GM23248 (cell line): ENCODE data around the gene SHC2. TPM values are rescaled to one million over a fixed set of nuclear protein-coding genes. Genes with fewer than 3 reads are reported as not detected.

Source experiments
- DNase-seq: peaks from one replicate; pipeline ENCODE4 v3.0.0-alpha.2; 2015
- H2AFZ ChIP-seq: fragments of 200-600 bp; sonication (generic); 2 replicates; pipeline ENCODE4 v1.6.1; 2016; ENCODE audit warnings: antibody characterized with exemption
- H3F3A ChIP-seq: fragments of 200-600 bp; sonication (generic); 2 replicates; pipeline ENCODE4 v1.6.1; 2016; ENCODE audit warnings: mild to moderate bottlenecking, antibody characterized with exemption, mixed run types; ENCODE audit not compliant: insufficient read depth
- H3K27ac ChIP-seq: fragments of 200-600 bp; sonication (generic); 2 replicates; pipeline ENCODE4 v1.5.1; 2016; ENCODE audit warnings: mild to moderate bottlenecking
- H3K27me3 ChIP-seq: fragments of 200-600 bp; sonication (generic); replicated peaks from 2 replicates; pipeline ENCODE4 v1.6.1; 2016; ENCODE audit warnings: mild to moderate bottlenecking; ENCODE audit not compliant: insufficient read depth
- H3K36me3 ChIP-seq: fragments of 200-600 bp; sonication (generic); 2 replicates; pipeline ENCODE4 v1.6.1; 2016; ENCODE audit warnings: low read depth, mild to moderate bottlenecking
- H3K4me1 ChIP-seq: fragments of 200-600 bp; sonication (generic); 2 replicates; pipeline ENCODE4 v1.6.1; 2016; ENCODE audit warnings: mild to moderate bottlenecking; ENCODE audit not compliant: insufficient read depth
- H3K4me2 ChIP-seq: fragments of 200-600 bp; sonication (generic); one replicate; pipeline ENCODE4 v1.6.1; 2016; ENCODE audit warnings: mild to moderate bottlenecking; ENCODE audit not compliant: unreplicated experiment
- H3K4me3 ChIP-seq: fragments of 200-600 bp; sonication (generic); 2 replicates; pipeline ENCODE4 v1.5.1; 2016; ENCODE audit warnings: mild to moderate bottlenecking
- H3K79me2 ChIP-seq: fragments of 200-600 bp; sonication (generic); 2 replicates; pipeline ENCODE4 v1.6.1; 2016; ENCODE audit warnings: mild to moderate bottlenecking; ENCODE audit not compliant: insufficient read depth
- H3K9ac ChIP-seq: fragments of 200-600 bp; sonication (generic); 2 replicates; pipeline ENCODE4 v1.6.1; 2016; ENCODE audit warnings: mild to moderate bottlenecking
- H3K9me2 ChIP-seq: fragments of 200-600 bp; sonication (generic); 2 replicates; pipeline ENCODE4 v1.6.1; 2016; ENCODE audit warnings: mixed run types, mild to moderate bottlenecking, moderate library complexity; ENCODE audit not compliant: insufficient read depth
- H3K9me3 ChIP-seq: fragments of 200-600 bp; sonication (generic); one replicate; pipeline ENCODE4 v1.6.1; 2017; ENCODE audit warnings: low read depth
- H4K20me1 ChIP-seq: fragments of 200-600 bp; sonication (generic); 2 replicates; pipeline ENCODE4 v1.6.0; 2016; ENCODE audit not compliant: insufficient read depth
- EZH2 ChIP-seq: fragments of 200-600 bp; sonication (generic); IDR thresholded peaks from 2 replicates; pipeline ENCODE4 v1.6.1; 2018; ENCODE audit warnings: antibody characterized with exemption, mild to moderate bottlenecking; ENCODE audit not compliant: insufficient read depth, poor library complexity, severe bottlenecking
- EZH2phosphoT487 ChIP-seq: fragments of 200-600 bp; sonication (generic); IDR thresholded peaks from 2 replicates; pipeline ENCODE4 v1.6.1; 2018; ENCODE audit warnings: antibody characterized with exemption, moderate library complexity, mild to moderate bottlenecking, low read depth; ENCODE audit not compliant: insufficient read depth
- WGBS, 2 experiments: methylation state at CpG; one replicate each; pipeline ENCODE4 v1.1.6; 2015 to 2017; ENCODE audit warnings: low lambda C conversion rate in 2 of 2, low coverage in 1 of 2; ENCODE audit errors: missing lambda C conversion rate in 2 of 2; 5-methylcytosine and 5-hydroxymethylcytosine counted together
- in situ Hi-C: fragments of 300-500 bp; cut with MboI; formaldehyde crosslinking; loops from 2 replicates; pipeline ENCODE4 v1.15.0; 2020
- polyA plus RNA-seq: library from polyadenylated mRNA; unstranded; fragments of >200 nt; fragmentation: Nextera tagmentation; extraction: Ambion mirVana; gene quantifications from 2 replicates; pipeline ENCODE4 v1.2.1, GENCODE V29; 2016
- total RNA-seq: library from RNA; depleted of rRNA; stranded (reverse); fragments of >200 nt; shearing (Covaris generic); gene quantifications from 2 replicates; pipeline ENCODE4 v1.2.3, GENCODE V29; 2014

Gene SHC2
- total and polyA plus RNA-seq, 2 experiments from 2014 or later, result not detected

GRCh38 chr19:461721-462551 lies 1.1 kb upstream of the SHC2 start:
- H3K4me1 ChIP-seq, result no peaks in the 10 kb centered on the region
- H3K36me3 ChIP-seq, result no peaks in the 10 kb centered on the region
- no peaks in the 10 kb centered on the region for H4K20me1 ChIP-seq
- no peaks in the 10 kb centered on the region for H3F3A ChIP-seq
- H3K4me3 ChIP-seq, result no peak overlapping the region
- no peak overlapping the region for H2AFZ ChIP-seq
- TF ChIP-seq EZH2phosphoT487 (no peak), EZH2 (peak; percentile 40)
- peak; percentile 12 for DNase-seq
- peaks cover 19% of the 10 kb centered on the region for H3K27me3 ChIP-seq
- in situ Hi-C loops, result no loop called here
- 12 to 14% methylated on average over 32 to 57 of the region's 60 CpGs for WGBS, 2 experiments
- no peaks in the 10 kb centered on the region for H3K9me2 ChIP-seq
- no peak overlapping the region for H3K9ac ChIP-seq
- H3K4me2 ChIP-seq, result no peak overlapping the region
- H3K79me2 ChIP-seq, result no peaks in the 10 kb centered on the region
- no peaks in the 10 kb centered on the region for H3K9me3 ChIP-seq
- no peak overlapping the region for H3K27ac ChIP-seq

DNA sequence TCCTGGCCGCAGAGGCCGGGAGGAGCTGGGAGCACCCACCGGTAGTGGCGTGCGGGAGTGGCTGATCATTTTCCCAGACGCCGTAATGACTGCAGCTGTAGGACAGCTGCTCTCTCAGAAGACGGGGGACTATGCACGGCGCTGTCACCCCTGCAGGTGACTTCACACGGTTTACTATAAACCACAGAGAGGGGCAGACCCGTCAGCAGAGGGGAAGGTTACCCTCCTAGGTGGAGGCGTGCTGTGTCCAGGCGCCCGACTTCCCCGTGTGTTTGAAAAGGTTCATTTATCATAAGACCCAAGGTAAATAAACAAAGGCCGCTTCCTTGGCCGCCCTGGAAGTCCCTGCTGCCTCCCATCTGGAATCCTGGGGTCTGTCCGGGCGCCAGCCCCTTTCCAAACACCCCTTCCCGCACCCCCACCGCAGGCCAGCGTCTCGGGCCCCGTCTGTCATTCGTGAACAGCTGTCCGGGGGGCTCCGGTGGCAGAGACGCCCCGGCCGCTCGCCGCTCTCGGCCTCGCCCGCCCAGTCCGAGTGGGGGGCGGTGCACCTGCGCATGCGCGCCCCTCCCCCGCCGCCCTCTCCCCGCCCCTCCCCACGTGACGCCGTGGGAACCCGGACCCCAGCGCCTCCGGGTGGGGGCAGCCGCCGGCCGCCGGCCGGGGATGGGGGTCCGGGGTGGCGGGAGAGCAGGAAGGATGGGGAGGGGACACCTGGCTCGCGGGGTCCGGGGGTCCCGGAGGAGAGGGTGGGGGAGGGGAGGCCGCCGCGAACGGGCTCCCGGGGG lies 915 bp downstream of the SHC2 start:
- in situ Hi-C loops, result no loop called here

DNA sequence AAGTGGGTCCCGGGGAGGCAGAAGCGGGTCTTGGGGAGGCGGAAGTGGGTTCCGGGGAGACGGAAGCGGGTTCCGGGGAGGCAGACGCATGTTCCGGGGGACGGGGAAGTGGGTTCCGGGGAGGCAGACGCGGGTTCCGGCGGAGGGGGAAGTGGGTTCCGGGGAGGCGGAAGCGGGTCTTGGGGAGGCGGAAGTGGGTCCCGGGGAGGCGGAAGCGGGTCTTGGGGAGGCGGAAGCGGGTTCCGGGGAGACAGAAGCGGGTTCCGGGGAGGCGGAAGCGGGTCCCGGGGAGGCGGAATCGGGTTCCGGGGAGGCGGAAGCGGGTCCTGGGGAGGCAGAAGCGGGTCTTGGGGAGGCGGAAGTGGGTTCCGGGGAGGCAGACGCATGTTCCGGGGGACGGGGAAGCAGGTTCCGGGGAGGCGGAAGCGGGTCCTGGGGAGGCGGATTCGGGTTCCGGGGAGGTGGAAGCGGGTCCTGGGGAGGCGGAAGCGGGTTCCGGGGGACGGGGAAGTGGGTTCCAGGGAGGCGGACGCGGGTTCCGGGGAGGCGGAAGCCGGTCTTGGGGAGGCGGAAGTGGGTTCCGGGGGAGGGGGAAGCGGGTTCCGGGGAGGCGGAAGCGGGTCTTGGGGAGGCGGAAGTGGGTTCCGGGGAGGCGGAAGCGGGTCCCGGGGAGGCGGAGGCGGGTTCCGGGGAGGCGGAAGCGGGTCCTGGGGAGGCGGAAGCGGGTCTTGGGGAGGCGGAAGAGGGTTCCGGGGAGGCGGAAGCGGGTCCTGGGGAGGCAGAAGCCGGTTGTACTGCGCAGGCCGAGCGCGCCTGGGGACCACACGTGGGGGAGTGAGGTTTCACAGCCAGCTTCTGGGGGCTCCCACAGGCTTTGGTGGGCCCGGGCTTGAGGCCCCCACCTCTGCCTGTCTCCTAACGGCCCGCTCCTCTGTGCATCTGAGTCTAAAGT lies 2.5 kb downstream of the SHC2 start:
- H3K4me3 ChIP-seq, result no peak overlapping the region
- H3F3A ChIP-seq, result no peaks in the 10 kb centered on the region
- H4K20me1 ChIP-seq, result no peaks in the 10 kb centered on the region
- no peaks in the 10 kb centered on the region for H3K9me3 ChIP-seq
- no peaks in the 10 kb centered on the region for H3K79me2 ChIP-seq
- H3K9ac ChIP-seq, result no peak overlapping the region
- no peak overlapping the region for H3K4me2 ChIP-seq
- no peaks in the 10 kb centered on the region for H3K4me1 ChIP-seq
- no peaks in the 10 kb centered on the region for H3K36me3 ChIP-seq
- peaks cover 19% of the 10 kb centered on the region for H3K27me3 ChIP-seq
- H2AFZ ChIP-seq, result no peak overlapping the region
- DNase-seq, result no peak
- TF ChIP-seq EZH2 (no peak), EZH2phosphoT487 (no peak)
- no peak overlapping the region for H3K27ac ChIP-seq
- in situ Hi-C loops, result no loop called here
- WGBS, 2 experiments, result 96 to 97% methylated on average over 4 to 89 of the region's 89 CpGs
- no peaks in the 10 kb centered on the region for H3K9me2 ChIP-seq

More for the DNA sequence above, 915 bp downstream of the SHC2 start:
- 2 to 5% methylated on average over 30 to 62 of the region's 66 CpGs for whole genome bisulfite sequencing, 2 experiments
- Histone ChIP-seq H3K4me3 (peak overlapping the region; percentile 13; the same call in 1 of the 2 replicates), H3K79me2 (no peaks in the 10 kb centered on the region), H2AFZ (no peak overlapping the region), H3K36me3 (no peaks in the 10 kb centered on the region), H3K9me2 (no peaks in the 10 kb centered on the region), H3K9ac (no peak overlapping the region), H3K27ac (no peak overlapping the region), H3K4me1 (no peaks in the 10 kb centered on the region), H3K9me3 (no peaks in the 10 kb centered on the region), H4K20me1 (no peaks in the 10 kb centered on the region), H3K4me2 (no peak overlapping the region), H3K27me3 (peaks cover 19% of the 10 kb centered on the region), H3F3A (no peaks in the 10 kb centered on the region)
- TF ChIP-seq EZH2phosphoT487, result peak; percentile 61; the same call in 1 of the 2 replicates
- peak; percentile 91 for TF ChIP-seq EZH2
- peak; percentile 36 for DNase-seq

GRCh38 chr19:457636-458035 lies 3.2 kb downstream of the SHC2 start:
- Histone ChIP-seq H4K20me1 (no peaks in the 10 kb centered on the region), H3K4me2 (no peak overlapping the region), H3K9me3 (no peaks in the 10 kb centered on the region), H3K9me2 (no peaks in the 10 kb centered on the region), H2AFZ (no peak overlapping the region), H3K27ac (no peak overlapping the region), H3K4me1 (no peaks in the 10 kb centered on the region), H3K9ac (no peak overlapping the region), H3K36me3 (no peaks in the 10 kb centered on the region), H3K27me3 (peaks cover 18% of the 10 kb centered on the region), H3F3A (no peaks in the 10 kb centered on the region), H3K79me2 (no peaks in the 10 kb centered on the region), H3K4me3 (no peak overlapping the region)
- no peak for DNase-seq
- WGBS, 2 experiments, result 97 to 98% methylated on average over 19 to 30 of the region's 30 CpGs
- TF ChIP-seq EZH2 (no peak), EZH2phosphoT487 (no peak)
- in situ Hi-C loops, result no loop called here
